ENCODE data around the gene POU2AF1. TPM values are rescaled to one million over a fixed set of nuclear protein-coding genes. Genes with fewer than 3 reads are reported as not detected.

Gene POU2AF1
- total RNA-seq, 1 donor from 2014 or later: not detected

GRCh38 chr11:111365722-111366559, 13.1 kb downstream of the POU2AF1 start:
- DNase-seq (ENCODE audit: extremely low spot score in 2 of 2): no peak
- TF ChIP-seq, protein P1, sequence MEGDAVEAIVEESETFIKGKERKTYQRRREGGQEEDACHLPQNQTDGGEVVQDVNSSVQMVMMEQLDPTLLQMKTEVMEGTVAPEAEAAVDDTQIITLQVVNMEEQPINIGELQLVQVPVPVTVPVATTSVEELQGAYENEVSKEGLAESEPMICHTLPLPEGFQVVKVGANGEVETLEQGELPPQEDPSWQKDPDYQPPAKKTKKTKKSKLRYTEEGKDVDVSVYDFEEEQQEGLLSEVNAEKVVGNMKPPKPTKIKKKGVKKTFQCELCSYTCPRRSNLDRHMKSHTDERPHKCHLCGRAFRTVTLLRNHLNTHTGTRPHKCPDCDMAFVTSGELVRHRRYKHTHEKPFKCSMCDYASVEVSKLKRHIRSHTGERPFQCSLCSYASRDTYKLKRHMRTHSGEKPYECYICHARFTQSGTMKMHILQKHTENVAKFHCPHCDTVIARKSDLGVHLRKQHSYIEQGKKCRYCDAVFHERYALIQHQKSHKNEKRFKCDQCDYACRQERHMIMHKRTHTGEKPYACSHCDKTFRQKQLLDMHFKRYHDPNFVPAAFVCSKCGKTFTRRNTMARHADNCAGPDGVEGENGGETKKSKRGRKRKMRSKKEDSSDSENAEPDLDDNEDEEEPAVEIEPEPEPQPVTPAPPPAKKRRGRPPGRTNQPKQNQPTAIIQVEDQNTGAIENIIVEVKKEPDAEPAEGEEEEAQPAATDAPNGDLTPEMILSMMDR (IDR thresholded peaks at IDR 0.05): no peak
- no peak for TF ChIP-seq POLR2A (IDR thresholded peaks at IDR 0.05)
- TF ChIP-seq POLR2AphosphoS5 (IDR thresholded peaks at IDR 0.05; ENCODE audit: insufficient read depth in 1 of 2, low read depth in 1 of 2): no peak
- H3K4me1 ChIP-seq: no peaks in the 10 kb centered on the region
- H3K27me3 ChIP-seq: no peaks in the 10 kb centered on the region
- H3K36me3 ChIP-seq: no peaks in the 10 kb centered on the region
- H3K9me3 ChIP-seq: no peaks in the 10 kb centered on the region
- H3K27ac ChIP-seq: no peak overlapping the region
- intact Hi-C loops (cut with DNase I): no loop called here
- no peak overlapping the region for H3K4me3 ChIP-seq

DNA sequence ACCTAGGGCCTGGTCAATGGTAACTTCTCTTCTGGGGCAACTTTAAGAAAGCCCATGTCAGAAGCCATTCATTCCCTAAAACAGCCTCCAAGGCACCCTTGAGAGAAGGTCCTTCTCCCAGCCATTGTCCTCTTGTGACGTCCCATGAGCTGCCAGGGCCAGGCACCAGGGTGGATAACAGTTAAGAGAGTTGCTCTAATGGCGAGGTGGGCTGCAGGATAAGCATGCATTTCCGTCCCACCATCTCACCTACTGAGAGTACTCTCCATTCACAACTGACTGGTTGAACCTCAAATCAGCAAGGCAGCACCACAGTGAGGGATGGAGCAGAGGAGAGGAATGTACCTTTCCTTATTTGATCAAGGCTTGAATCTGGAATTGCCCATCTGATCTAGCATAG, 14.6 kb downstream of the POU2AF1 start:
- Histone ChIP-seq H3K27ac (no peak overlapping the region), H3K36me3 (no peaks in the 10 kb centered on the region), H3K4me3 (no peak overlapping the region), H3K4me1 (no peaks in the 10 kb centered on the region), H3K9me3 (no peaks in the 10 kb centered on the region), H3K27me3 (no peaks in the 10 kb centered on the region)
- TF ChIP-seq, protein P1 (IDR thresholded peaks at IDR 0.05): no peak
- TF ChIP-seq POLR2AphosphoS5 (IDR thresholded peaks at IDR 0.05; ENCODE audit: insufficient read depth in 1 of 2, low read depth in 1 of 2): no peak
- TF ChIP-seq POLR2A (IDR thresholded peaks at IDR 0.05): no peak
- peak in 1 of 2 donors; percentile 52 for DNase-seq (ENCODE audit: extremely low spot score in 2 of 2)
- intact Hi-C loops (cut with DNase I): no loop called here

GRCh38 chr11:111363985-111364384, 15.1 kb downstream of the POU2AF1 start:
- no peak for DNase-seq (ENCODE audit: extremely low spot score in 2 of 2)
- H3K36me3 ChIP-seq: no peaks in the 10 kb centered on the region
- H3K27ac ChIP-seq: no peak overlapping the region
- H3K4me3 ChIP-seq: no peak overlapping the region
- no peaks in the 10 kb centered on the region for H3K9me3 ChIP-seq
- TF ChIP-seq POLR2AphosphoS5 (IDR thresholded peaks at IDR 0.05; ENCODE audit: insufficient read depth in 1 of 2, low read depth in 1 of 2) (no peak), POLR2A (IDR thresholded peaks at IDR 0.05) (no peak)
- TF ChIP-seq, protein P1 (IDR thresholded peaks at IDR 0.05): no peak
- H3K27me3 ChIP-seq: no peaks in the 10 kb centered on the region
- intact Hi-C loops (cut with DNase I): no loop called here
- no peaks in the 10 kb centered on the region for H3K4me1 ChIP-seq

- H3K27ac ChIP-seq: no peak overlapping the region
- intact Hi-C loops (cut with DNase I): no loop called here
- no peaks in the 10 kb centered on the region for H3K4me1 ChIP-seq
Measured at GRCh38 chr11:111362887-111363411, 16.1 kb downstream of the POU2AF1 start.

More at GRCh38 chr11:111362887-111363411, 16.1 kb downstream of the POU2AF1 start:
- no peaks in the 10 kb centered on the region for H3K9me3 ChIP-seq
- H3K27me3 ChIP-seq: no peaks in the 10 kb centered on the region
- no peak for TF ChIP-seq POLR2AphosphoS5 (IDR thresholded peaks at IDR 0.05; ENCODE audit: insufficient read depth in 1 of 2, low read depth in 1 of 2)
- TF ChIP-seq POLR2A (IDR thresholded peaks at IDR 0.05): no peak
- TF ChIP-seq, protein P1 (IDR thresholded peaks at IDR 0.05): no peak
- no peaks in the 10 kb centered on the region for H3K36me3 ChIP-seq
- peak in 1 of 2 donors; percentile 85 for DNase-seq (ENCODE audit: extremely low spot score in 2 of 2)
- no peak overlapping the region for H3K4me3 ChIP-seq

All from vagina (tissue), 2 donors.